ENCODE results near the gene U2SURP.

The U2SURP gene

DNA sequence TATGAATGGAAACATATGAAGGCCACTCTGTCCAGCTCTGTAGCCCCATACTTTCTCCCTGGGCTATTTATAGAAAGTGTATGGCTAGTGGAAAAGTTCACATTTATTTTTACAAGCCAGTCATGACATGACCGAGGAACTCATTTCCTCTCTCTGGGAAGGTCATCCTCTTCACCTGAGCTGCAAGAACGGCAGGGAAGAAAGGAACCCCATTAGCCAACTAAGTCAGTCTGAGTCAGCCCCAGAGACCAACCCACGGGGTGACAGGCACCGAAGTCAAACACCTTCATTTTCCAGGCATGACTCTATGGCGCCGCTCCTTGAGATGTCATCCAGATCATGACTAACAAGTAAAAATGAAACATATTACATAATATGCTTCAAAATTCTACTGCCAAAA is 42.7 kb upstream of the U2SURP start:
- H3K9me3 ChIP-seq (ENCODE audit: severe bottlenecking): no peaks in the 10 kb centered on the region
- peaks cover 10% of the 10 kb centered on the region for H3K4me1 ChIP-seq (ENCODE audit: insufficient read depth, poor library complexity, severe bottlenecking)
- H3K27ac ChIP-seq (ENCODE audit: poor library complexity, severe bottlenecking): no peak overlapping the region
- peaks cover 3% of the 10 kb centered on the region for H3K27me3 ChIP-seq (ENCODE audit: insufficient read depth, poor library complexity, severe bottlenecking)
- peak; percentile 90 for DNase-seq (ENCODE audit: low spot score)
- H3K36me3 ChIP-seq (ENCODE audit: low read depth): no peaks in the 10 kb centered on the region
- ATAC-seq (ENCODE audit: low read depth): peak; percentile 97
- TF ChIP-seq, protein P1, sequence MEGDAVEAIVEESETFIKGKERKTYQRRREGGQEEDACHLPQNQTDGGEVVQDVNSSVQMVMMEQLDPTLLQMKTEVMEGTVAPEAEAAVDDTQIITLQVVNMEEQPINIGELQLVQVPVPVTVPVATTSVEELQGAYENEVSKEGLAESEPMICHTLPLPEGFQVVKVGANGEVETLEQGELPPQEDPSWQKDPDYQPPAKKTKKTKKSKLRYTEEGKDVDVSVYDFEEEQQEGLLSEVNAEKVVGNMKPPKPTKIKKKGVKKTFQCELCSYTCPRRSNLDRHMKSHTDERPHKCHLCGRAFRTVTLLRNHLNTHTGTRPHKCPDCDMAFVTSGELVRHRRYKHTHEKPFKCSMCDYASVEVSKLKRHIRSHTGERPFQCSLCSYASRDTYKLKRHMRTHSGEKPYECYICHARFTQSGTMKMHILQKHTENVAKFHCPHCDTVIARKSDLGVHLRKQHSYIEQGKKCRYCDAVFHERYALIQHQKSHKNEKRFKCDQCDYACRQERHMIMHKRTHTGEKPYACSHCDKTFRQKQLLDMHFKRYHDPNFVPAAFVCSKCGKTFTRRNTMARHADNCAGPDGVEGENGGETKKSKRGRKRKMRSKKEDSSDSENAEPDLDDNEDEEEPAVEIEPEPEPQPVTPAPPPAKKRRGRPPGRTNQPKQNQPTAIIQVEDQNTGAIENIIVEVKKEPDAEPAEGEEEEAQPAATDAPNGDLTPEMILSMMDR (IDR thresholded peaks at IDR 0.05; ENCODE audit: poor library complexity, severe bottlenecking): peak; percentile 44
- no peak overlapping the region for H3K4me3 ChIP-seq (ENCODE audit: severe bottlenecking)

GRCh38 chr3:142960322-142960850 is 41.0 kb upstream of the U2SURP start:
- Histone ChIP-seq H3K27me3 (ENCODE audit: insufficient read depth, poor library complexity, severe bottlenecking) (peaks cover 11% of the 10 kb centered on the region), H3K4me3 (ENCODE audit: severe bottlenecking) (no peak overlapping the region), H3K9me3 (ENCODE audit: severe bottlenecking) (no peaks in the 10 kb centered on the region), H3K4me1 (ENCODE audit: insufficient read depth, poor library complexity, severe bottlenecking) (peaks cover 10% of the 10 kb centered on the region), H3K27ac (ENCODE audit: poor library complexity, severe bottlenecking) (no peak overlapping the region), H3K36me3 (ENCODE audit: low read depth) (no peaks in the 10 kb centered on the region)
- TF ChIP-seq, protein P1 (IDR thresholded peaks at IDR 0.05; ENCODE audit: poor library complexity, severe bottlenecking): no peak
- no peak for DNase-seq (ENCODE audit: low spot score)
- no peak for ATAC-seq (ENCODE audit: low read depth)

GRCh38 chr3:142961539-142961938 is 39.8 kb upstream of the U2SURP start:
- no peak for ATAC-seq (ENCODE audit: low read depth)
- Histone ChIP-seq H3K4me3 (ENCODE audit: severe bottlenecking) (no peak overlapping the region), H3K27me3 (ENCODE audit: insufficient read depth, poor library complexity, severe bottlenecking) (peaks cover 11% of the 10 kb centered on the region), H3K9me3 (ENCODE audit: severe bottlenecking) (no peaks in the 10 kb centered on the region), H3K4me1 (ENCODE audit: insufficient read depth, poor library complexity, severe bottlenecking) (peaks cover 10% of the 10 kb centered on the region), H3K36me3 (ENCODE audit: low read depth) (no peaks in the 10 kb centered on the region), H3K27ac (ENCODE audit: poor library complexity, severe bottlenecking) (no peak overlapping the region)
- TF ChIP-seq, protein P1 (IDR thresholded peaks at IDR 0.05; ENCODE audit: poor library complexity, severe bottlenecking): no peak
- DNase-seq (ENCODE audit: low spot score): no peak

- H3K4me3 ChIP-seq (ENCODE audit: severe bottlenecking): no peak overlapping the region
- H3K4me1 ChIP-seq (ENCODE audit: insufficient read depth, poor library complexity, severe bottlenecking): peaks cover 10% of the 10 kb centered on the region
- TF ChIP-seq, protein P1 (IDR thresholded peaks at IDR 0.05; ENCODE audit: poor library complexity, severe bottlenecking): no peak
- H3K9me3 ChIP-seq (ENCODE audit: severe bottlenecking): no peaks in the 10 kb centered on the region
- ATAC-seq (ENCODE audit: low read depth): no peak
- H3K36me3 ChIP-seq (ENCODE audit: low read depth): no peaks in the 10 kb centered on the region
- no peak overlapping the region for H3K27ac ChIP-seq (ENCODE audit: poor library complexity, severe bottlenecking)
- peaks cover 11% of the 10 kb centered on the region for H3K27me3 ChIP-seq (ENCODE audit: insufficient read depth, poor library complexity, severe bottlenecking)
- no peak for DNase-seq (ENCODE audit: low spot score)
Measured at GRCh38 chr3:142962175-142962519, 39.2 kb upstream of the U2SURP start.

DNA sequence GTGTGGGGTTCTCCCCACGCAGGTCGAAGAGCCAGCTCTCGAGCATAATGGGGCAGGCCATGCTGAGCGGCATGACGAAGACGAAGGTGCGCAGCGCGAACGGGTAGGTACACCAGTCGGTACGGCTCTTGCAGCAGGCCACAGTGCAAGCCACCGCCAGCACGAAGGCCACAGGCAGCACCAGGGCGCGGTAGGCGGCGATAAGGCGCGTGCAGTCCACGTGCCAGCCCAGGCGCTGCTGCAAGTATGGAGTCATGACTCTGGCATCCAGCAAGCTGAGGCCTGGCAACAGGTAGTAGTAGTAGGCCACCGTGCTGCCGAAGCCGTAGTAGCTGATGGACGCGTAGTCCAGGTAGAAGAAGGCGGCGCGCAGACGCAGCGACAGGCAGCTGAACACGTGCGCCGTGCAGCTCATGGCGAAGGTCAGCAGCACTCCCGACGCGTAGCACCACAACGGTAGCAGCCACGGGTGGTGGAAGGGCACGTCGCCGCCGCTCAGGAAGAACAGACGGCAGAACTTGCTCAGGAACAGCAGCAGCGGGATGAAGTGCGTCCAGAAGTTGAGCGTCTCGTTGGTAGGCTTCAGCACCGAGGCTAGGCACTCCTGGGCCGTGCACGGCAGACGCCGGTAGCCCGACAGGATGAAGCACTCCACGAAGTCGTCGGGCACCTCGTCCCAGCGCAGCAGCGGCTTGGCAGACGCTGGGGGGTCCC is 38.7 kb upstream of the U2SURP start:
- Histone ChIP-seq H3K9me3 (ENCODE audit: severe bottlenecking) (no peaks in the 10 kb centered on the region), H3K4me1 (ENCODE audit: insufficient read depth, poor library complexity, severe bottlenecking) (peaks cover 10% of the 10 kb centered on the region), H3K27ac (ENCODE audit: poor library complexity, severe bottlenecking) (no peak overlapping the region), H3K36me3 (ENCODE audit: low read depth) (no peaks in the 10 kb centered on the region), H3K27me3 (ENCODE audit: insufficient read depth, poor library complexity, severe bottlenecking) (peaks cover 11% of the 10 kb centered on the region), H3K4me3 (ENCODE audit: severe bottlenecking) (peak overlapping the region; percentile 49)
- TF ChIP-seq, protein P1 (IDR thresholded peaks at IDR 0.05; ENCODE audit: poor library complexity, severe bottlenecking): no peak
- DNase-seq (ENCODE audit: low spot score) (no peak), ATAC-seq (ENCODE audit: low read depth) (no peak)
